ENCODE data around the gene ADGRE1. TPM values are rescaled to one million over a fixed set of nuclear protein-coding genes. Genes with fewer than 3 reads are reported as not detected.
"Not testable (repeated sequence)": the region's sequence is repeated elsewhere in the genome, so short reads cannot be mapped to it uniquely, and the experiment has no call there.

The ADGRE1 gene
- total RNA-seq, 1 experiment from 2014 or later: not detected

- Histone ChIP-seq H3K27ac (no peak overlapping the region), H3K36me3 (no peaks in the 10 kb centered on the region), H3K9me3 (replicated peaks) (peaks cover 3% of the 10 kb centered on the region; the same call in 1 of the 2 replicates), H3K4me3 (no peak overlapping the region), H3K4me1 (replicated peaks) (no peaks in the 10 kb centered on the region), H3K27me3 (replicated peaks) (no peaks in the 10 kb centered on the region)
- no peak for DNase-seq (ENCODE audit: low read depth in 1 of 2, low spot score in 2 of 2)
Observed at GRCh38 chr19:6864325-6864940, 22.9 kb upstream of the ADGRE1 start.

- Histone ChIP-seq H3K36me3 (no peaks in the 10 kb centered on the region), H3K4me1 (replicated peaks) (no peaks in the 10 kb centered on the region), H3K4me3 (no peak overlapping the region), H3K27ac (no peak overlapping the region), H3K9me3 (replicated peaks) (peaks cover 3% of the 10 kb centered on the region; the same call in 1 of the 2 replicates), H3K27me3 (replicated peaks) (no peaks in the 10 kb centered on the region)
- DNase-seq (ENCODE audit: low read depth in 1 of 2, low spot score in 2 of 2): no peak
Observed at GRCh38 chr19:6865849-6866248, 21.5 kb upstream of the ADGRE1 start.

- Histone ChIP-seq H3K4me1 (replicated peaks) (no peaks in the 10 kb centered on the region), H3K36me3 (no peaks in the 10 kb centered on the region), H3K27me3 (replicated peaks) (no peaks in the 10 kb centered on the region), H3K4me3 (no peak overlapping the region), H3K9me3 (replicated peaks) (peaks cover 3% of the 10 kb centered on the region; the same call in 1 of the 2 replicates), H3K27ac (no peak overlapping the region)
- no peak for DNase-seq (ENCODE audit: low read depth in 1 of 2, low spot score in 2 of 2)
Observed at GRCh38 chr19:6866741-6867151, 20.6 kb upstream of the ADGRE1 start.

GRCh38 chr19:6868351-6868750 lies 19.0 kb upstream of the ADGRE1 start:
- H3K27me3 ChIP-seq (replicated peaks): no peaks in the 10 kb centered on the region
- H3K27ac ChIP-seq: no peak overlapping the region
- no peak overlapping the region for H3K4me3 ChIP-seq
- no peaks in the 10 kb centered on the region for H3K36me3 ChIP-seq
- H3K4me1 ChIP-seq (replicated peaks): no peaks in the 10 kb centered on the region
- H3K9me3 ChIP-seq (replicated peaks): no peaks in the 10 kb centered on the region
- no peak for DNase-seq (ENCODE audit: low read depth in 1 of 2, low spot score in 2 of 2)

DNA sequence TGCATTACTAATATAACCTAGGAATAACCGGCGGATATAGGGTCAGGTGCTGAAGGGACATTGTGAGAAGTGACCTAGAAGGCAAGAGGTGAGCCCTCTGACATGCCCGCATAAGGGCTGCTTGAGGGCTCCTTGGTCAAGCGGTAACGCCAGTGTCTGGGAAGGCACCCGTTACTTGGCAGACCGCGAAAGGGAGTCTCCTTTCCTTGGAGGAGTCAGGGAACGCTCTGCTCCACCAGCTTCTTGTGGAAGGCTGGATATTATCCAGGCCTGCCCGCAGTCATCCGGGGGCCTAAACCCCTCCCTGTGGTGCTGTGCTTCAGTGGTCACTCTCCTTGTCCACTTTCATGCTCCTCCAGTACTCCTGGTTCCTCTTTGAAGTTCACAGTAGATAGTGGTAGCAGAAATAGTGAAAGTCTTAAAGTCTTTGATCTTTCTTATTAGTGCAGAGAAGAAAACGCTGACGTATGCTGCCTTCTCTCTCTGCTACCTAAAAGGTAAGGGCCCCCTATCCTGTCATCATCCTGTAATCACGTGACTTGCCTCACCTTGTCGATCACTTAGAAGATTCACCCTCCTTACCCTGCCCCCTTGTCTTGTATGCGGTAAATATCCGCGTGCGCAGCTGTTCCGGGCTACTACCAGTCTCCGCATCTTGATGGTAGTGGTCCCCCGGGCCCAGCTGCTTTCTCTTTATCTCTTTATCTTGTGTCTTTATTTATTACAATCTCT lies 18.1 kb upstream of the ADGRE1 start:
- not testable (repeated sequence) for H3K4me3 ChIP-seq; H3K9me3 ChIP-seq (replicated peaks); H3K4me1 ChIP-seq (replicated peaks); H3K27me3 ChIP-seq (replicated peaks); DNase-seq (ENCODE audit: low read depth in 1 of 2, low spot score in 2 of 2); H3K36me3 ChIP-seq; H3K27ac ChIP-seq

DNA sequence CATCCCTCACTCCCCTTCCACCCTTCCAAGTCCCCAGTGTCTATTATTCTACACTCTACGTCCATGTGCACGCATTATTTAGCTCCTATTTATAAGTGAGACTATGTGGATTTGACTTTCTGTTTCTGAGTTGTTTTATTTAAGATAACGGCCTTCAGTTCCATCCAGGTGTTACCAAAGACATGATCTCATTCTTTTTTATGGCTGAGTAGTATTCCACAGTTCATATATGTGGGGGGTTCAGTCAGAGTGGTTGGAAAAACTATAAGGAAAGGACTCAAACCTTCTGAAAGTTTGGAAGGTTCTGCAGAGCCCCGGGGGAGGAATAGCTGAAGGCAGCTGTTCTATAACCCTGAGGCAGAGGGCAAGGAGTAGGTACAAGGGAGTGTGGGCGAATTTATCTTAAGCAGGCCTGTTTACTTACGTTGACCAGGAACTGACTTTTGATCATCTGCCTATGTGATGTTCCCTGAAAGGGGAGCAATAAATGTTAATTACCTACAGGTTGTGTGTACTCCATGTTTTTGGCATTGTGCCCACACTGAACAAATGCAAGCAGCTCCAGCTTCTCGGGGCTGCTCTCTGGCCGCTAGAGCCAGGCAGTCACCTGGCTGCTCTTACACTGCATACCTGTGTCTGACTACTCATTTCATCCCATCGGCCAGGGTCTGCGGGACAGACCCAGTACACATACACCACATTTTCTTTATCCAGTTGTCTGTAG lies 13.5 kb upstream of the ADGRE1 start:
- no peak overlapping the region for H3K4me3 ChIP-seq
- DNase-seq (ENCODE audit: low read depth in 1 of 2, low spot score in 2 of 2): no peak
- no peak overlapping the region for H3K27ac ChIP-seq
- H3K9me3 ChIP-seq (replicated peaks): 0 out of 2 replicates have a peak, but pooled peaks cover 3% of the 10 kb centered on the region
- no peaks in the 10 kb centered on the region for H3K4me1 ChIP-seq (replicated peaks)
- no peaks in the 10 kb centered on the region for H3K27me3 ChIP-seq (replicated peaks)
- no peaks in the 10 kb centered on the region for H3K36me3 ChIP-seq

GRCh38 chr19:6875218-6875617 lies 12.2 kb upstream of the ADGRE1 start:
- Histone ChIP-seq H3K27ac (no peak overlapping the region), H3K4me3 (no peak overlapping the region), H3K36me3 (no peaks in the 10 kb centered on the region), H3K9me3 (replicated peaks) (0 out of 2 replicates have a peak, but pooled peaks cover 3% of the 10 kb centered on the region), H3K4me1 (replicated peaks) (no peaks in the 10 kb centered on the region), H3K27me3 (replicated peaks) (no peaks in the 10 kb centered on the region)
- DNase-seq (ENCODE audit: low read depth in 1 of 2, low spot score in 2 of 2): no peak

- no peak for DNase-seq (ENCODE audit: low read depth in 1 of 2, low spot score in 2 of 2)
- Histone ChIP-seq H3K4me3 (no peak overlapping the region), H3K27me3 (replicated peaks) (no peaks in the 10 kb centered on the region), H3K4me1 (replicated peaks) (no peaks in the 10 kb centered on the region), H3K36me3 (no peaks in the 10 kb centered on the region), H3K9me3 (replicated peaks) (0 out of 2 replicates have a peak, but pooled peaks cover 3% of the 10 kb centered on the region), H3K27ac (no peak overlapping the region)
Observed at GRCh38 chr19:6876748-6877147, 10.6 kb upstream of the ADGRE1 start.

DNA sequence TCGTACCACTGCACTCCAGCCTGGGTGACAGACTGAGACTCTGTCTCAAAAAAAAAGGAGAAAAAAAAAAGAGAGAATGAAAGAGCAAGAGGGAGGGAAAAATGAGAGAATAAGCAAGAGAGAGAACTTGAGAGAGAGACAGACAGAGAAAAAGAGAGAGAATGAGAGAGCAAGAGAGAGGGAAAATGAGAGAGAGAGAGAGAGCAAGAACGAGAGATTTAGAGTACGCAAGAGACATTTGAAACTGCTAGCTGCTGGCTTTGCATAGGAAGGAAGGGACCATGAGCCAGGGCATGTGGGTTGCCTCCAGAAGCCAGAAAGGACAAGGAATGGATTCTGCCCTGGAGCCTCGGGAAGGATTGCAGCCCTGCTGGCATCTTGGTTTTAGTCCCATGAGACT lies 9.6 kb upstream of the ADGRE1 start:
- Histone ChIP-seq H3K4me3 (no peak overlapping the region), H3K9me3 (replicated peaks) (0 out of 2 replicates have a peak, but pooled peaks cover 3% of the 10 kb centered on the region), H3K27me3 (replicated peaks) (no peaks in the 10 kb centered on the region), H3K27ac (no peak overlapping the region), H3K4me1 (replicated peaks) (no peaks in the 10 kb centered on the region), H3K36me3 (no peaks in the 10 kb centered on the region)
- DNase-seq (ENCODE audit: low read depth in 1 of 2, low spot score in 2 of 2): no peak

- Histone ChIP-seq H3K4me3 (no peak overlapping the region), H3K27me3 (replicated peaks) (no peaks in the 10 kb centered on the region), H3K9me3 (replicated peaks) (no peaks in the 10 kb centered on the region), H3K4me1 (replicated peaks) (no peaks in the 10 kb centered on the region), H3K36me3 (no peaks in the 10 kb centered on the region), H3K27ac (no peak overlapping the region)
- DNase-seq (ENCODE audit: low read depth in 1 of 2, low spot score in 2 of 2): no peak
Observed at GRCh38 chr19:6886277-6886897, 992 bp upstream of the ADGRE1 start.

GRCh38 chr19:6888967-6889366 lies 1.6 kb downstream of the ADGRE1 start:
- Histone ChIP-seq H3K9me3 (replicated peaks) (no peaks in the 10 kb centered on the region), H3K4me1 (replicated peaks) (no peaks in the 10 kb centered on the region), H3K4me3 (no peak overlapping the region), H3K27me3 (replicated peaks) (no peaks in the 10 kb centered on the region), H3K36me3 (no peaks in the 10 kb centered on the region), H3K27ac (no peak overlapping the region)
- no peak for DNase-seq (ENCODE audit: low read depth in 1 of 2, low spot score in 2 of 2)

- no peak overlapping the region for H3K27ac ChIP-seq
- H3K36me3 ChIP-seq: no peaks in the 10 kb centered on the region
- H3K4me1 ChIP-seq (replicated peaks): no peaks in the 10 kb centered on the region
- H3K27me3 ChIP-seq (replicated peaks): no peaks in the 10 kb centered on the region
- H3K9me3 ChIP-seq (replicated peaks): no peaks in the 10 kb centered on the region
- no peak overlapping the region for H3K4me3 ChIP-seq
- no peak for DNase-seq (ENCODE audit: low read depth in 1 of 2, low spot score in 2 of 2)
Observed at GRCh38 chr19:6890401-6890913, 3.1 kb downstream of the ADGRE1 start.

- Histone ChIP-seq H3K36me3 (no peaks in the 10 kb centered on the region), H3K27ac (no peak overlapping the region), H3K27me3 (replicated peaks) (no peaks in the 10 kb centered on the region), H3K4me3 (no peak overlapping the region), H3K9me3 (replicated peaks) (no peaks in the 10 kb centered on the region), H3K4me1 (replicated peaks) (no peaks in the 10 kb centered on the region)
- no peak for DNase-seq (ENCODE audit: low read depth in 1 of 2, low spot score in 2 of 2)
Observed at GRCh38 chr19:6890938-6891337, 3.6 kb downstream of the ADGRE1 start.
